HCT116 (cell line): ENCODE results near the gene SENP8. TPM values are rescaled to one million over a fixed set of nuclear protein-coding genes. Genes with fewer than 3 reads are reported as not detected.

ENCODE experiments used
- ATAC-seq: fragments of 200-7000 bp; cut with Tn5 transposase; 2 replicates; pipeline ENCODE4 v1.9.1; 2020; ENCODE audit warnings: mild to moderate bottlenecking, moderate library complexity
- BruUV-seq: library from RNA; stranded (reverse); fragments of 400-500 nt; replicated peaks from 2 replicates; lab custom pipeline; 2021; lab: Mats Ljungman, UMichigan
- CTCF ChIA-PET: fragments of 300-600 bp; sonication (Branson Sonifier 250); formaldehyde crosslinking; loops from one replicate; lab custom pipeline; 2021; ENCODE audit warnings: antibody characterized with exemption; lab: Charles Lee
- POLR2A ChIA-PET: fragments of 300-600, 350-600 bp; sonication (Branson Sonifier 250); formaldehyde crosslinking; loops from one replicate; lab custom pipeline; 2021; ENCODE audit warnings: antibody characterized with exemption; lab: Charles Lee
- RAD21 ChIA-PET, 2 experiments: fragments of 300-600 bp; sonication (Branson Sonifier 250); formaldehyde crosslinking; loops; one replicate each; lab custom pipeline; 2023; ENCODE audit warnings: low total read pairs in 2 of 2; ENCODE audit not compliant: uncharacterized antibody in 2 of 2, unreplicated experiment in 2 of 2, low non-redundant PET in 1 of 2; lab: Charles Lee
- DNase-seq: peaks from one replicate; pipeline ENCODE4 v3.0.0-alpha.2; 2010; ENCODE audit warnings: low read depth, low spot score
- H2AFZ ChIP-seq: fragments of 200-600 bp; shearing (Covaris generic), sonication (generic); 2 replicates; pipeline ENCODE4 v1.6.1; 2017; ENCODE audit warnings: low read depth, mixed run types, mixed read lengths, antibody characterized with exemption, low read length; ENCODE audit not compliant: poor library complexity, severe bottlenecking
- H3K27ac ChIP-seq: 2 replicates; pipeline ENCODE4 v1.5.1; 2012; ENCODE audit warnings: low read depth, low read length
- H3K27me3 ChIP-seq: fragments of 200-600 bp; sonication (generic); 2 replicates; pipeline ENCODE4 v1.6.1; 2016; ENCODE audit warnings: mixed run types, low read length, mixed read lengths; ENCODE audit not compliant: insufficient read depth
- H3K36me3 ChIP-seq, 2 experiments: fragments of 200-500 bp in 1 of 2; fragments of 200-600 bp in 1 of 2; sonication (Bioruptor generic) in 1 of 2; sonication (generic) in 1 of 2; 2 replicates each; pipeline versions ENCODE4 v1.5.1 to v1.6.1; 2014 to 2016; ENCODE audit warnings: low read length in 2 of 2, inconsistent platforms in 1 of 2, mixed read lengths in 1 of 2, mixed run types in 1 of 2; ENCODE audit not compliant: insufficient read depth in 2 of 2, control insufficient read depth in 1 of 2
- H3K4me1 ChIP-seq, 2 experiments: fragments of 200-600 bp in 1 of 2; sonication (generic) in 1 of 2; 2 replicates each; pipeline versions ENCODE4 v1.5.1 to v1.6.1; 2012 to 2017; ENCODE audit warnings: low read length in 2 of 2, inconsistent platforms in 1 of 2, mild to moderate bottlenecking in 1 of 2, mixed read lengths in 1 of 2, mixed run types in 1 of 2, moderate library complexity in 1 of 2; ENCODE audit not compliant: insufficient read depth in 2 of 2, control insufficient read depth in 1 of 2
- H3K4me2 ChIP-seq: fragments of 200-600 bp; sonication (generic); 2 replicates; pipeline ENCODE4 v1.6.1; 2017; ENCODE audit warnings: mixed run types, low read length, mixed read lengths
- H3K4me3 ChIP-seq, 2 experiments: fragments of 200-600 bp in 1 of 2; sonication (generic) in 1 of 2; replicated peaks in 1 of 2; 2 replicates each; pipeline ENCODE4 v1.5.1; 2011 to 2016; ENCODE audit warnings: low read length in 2 of 2, control low read depth in 1 of 2, low read depth in 1 of 2, mild to moderate bottlenecking in 1 of 2, mixed read lengths in 1 of 2, mixed run types in 1 of 2
- H3K79me2 ChIP-seq: fragments of 200-600 bp; sonication (generic); 2 replicates; pipeline ENCODE4 v1.6.1; 2017; ENCODE audit warnings: mild to moderate bottlenecking, mixed run types, low read length, moderate library complexity, mixed read lengths; ENCODE audit not compliant: insufficient read depth
- H3K9ac ChIP-seq: fragments of 200-600 bp; sonication (generic); 2 replicates; pipeline ENCODE4 v1.6.1; 2016; ENCODE audit warnings: low read length, mixed read lengths
- H3K9me2 ChIP-seq: fragments of 200-600 bp; sonication (generic), shearing (Covaris generic); 2 replicates; pipeline ENCODE4 v1.6.1; 2017; ENCODE audit warnings: mixed run types, mild to moderate bottlenecking, moderate library complexity; ENCODE audit not compliant: insufficient read depth
- H3K9me3 ChIP-seq, 2 experiments: fragments of 200-500 bp in 1 of 2; fragments of 200-600 bp in 1 of 2; sonication (Bioruptor generic) in 1 of 2; sonication (generic) in 1 of 2; 2 replicates each; pipeline ENCODE4 v1.6.1; 2014 to 2017; ENCODE audit warnings: low read length in 2 of 2, mixed read lengths in 2 of 2, inconsistent platforms in 1 of 2, low read depth in 1 of 2, mild to moderate bottlenecking in 1 of 2, mixed run types in 1 of 2, moderate library complexity in 1 of 2; ENCODE audit not compliant: control insufficient read depth in 1 of 2, insufficient read depth in 1 of 2
- H4K20me1 ChIP-seq: fragments of 200-600 bp; sonication (generic), shearing (Covaris generic); 2 replicates; pipeline ENCODE4 v1.6.1; 2017; ENCODE audit warnings: mixed run types, mild to moderate bottlenecking, moderate library complexity; ENCODE audit not compliant: insufficient read depth
- ATF3 ChIP-seq: IDR thresholded peaks from 2 replicates; pipeline ENCODE4 v1.6.1; 2012
- CBX3 ChIP-seq: IDR thresholded peaks from 2 replicates; pipeline ENCODE4 v1.6.1; 2012; ENCODE audit warnings: low read depth
- CEBPB ChIP-seq: IDR thresholded peaks from 2 replicates; pipeline ENCODE4 v1.6.1; 2012; ENCODE audit warnings: low read depth
- CTCF ChIP-seq, 3 experiments: fragments of 200-600 bp in 1 of 3; sonication (generic) in 1 of 3; IDR thresholded peaks in 2 of 3; conservative IDR thresholded peaks in 1 of 3; 2 replicates each; pipeline ENCODE4 v1.5.1; 2012 to 2017; ENCODE audit warnings: low read depth in 2 of 3, low read length in 2 of 3, antibody characterized with exemption in 1 of 3, borderline replicate concordance in 1 of 3, control low read depth in 1 of 3, mild to moderate bottlenecking in 1 of 3, mixed read lengths in 1 of 3, mixed run types in 1 of 3, moderate library complexity in 1 of 3; ENCODE audit not compliant: insufficient read depth in 1 of 3
- EGR1 ChIP-seq: IDR thresholded peaks from 2 replicates; pipeline ENCODE4 v1.6.1; 2012; ENCODE audit warnings: low read depth
- ELF1 ChIP-seq: IDR thresholded peaks from 2 replicates; pipeline ENCODE4 v1.6.1; 2012; ENCODE audit warnings: low read depth, borderline replicate concordance
- EZH2 ChIP-seq: fragments of 200-600 bp; sonication (generic); IDR thresholded peaks from 2 replicates; pipeline ENCODE4 v1.6.1; 2017; ENCODE audit warnings: antibody characterized with exemption, mixed run types
- EZH2phosphoT487 ChIP-seq: fragments of 200-600 bp; IDR thresholded peaks from 2 replicates; pipeline ENCODE4 v1.6.1; 2018; ENCODE audit warnings: antibody characterized with exemption, borderline replicate concordance
- FOSL1 ChIP-seq: IDR thresholded peaks from 2 replicates; pipeline ENCODE4 v1.6.1; 2012; ENCODE audit warnings: low read depth
- JUND ChIP-seq: IDR thresholded peaks from 2 replicates; pipeline ENCODE4 v1.6.1; 2012
- POLR2A ChIP-seq: IDR thresholded peaks from 2 replicates; pipeline ENCODE4 v1.7.0; 2011; ENCODE audit warnings: borderline replicate concordance; ENCODE audit not compliant: insufficient read depth, insufficient read length; ENCODE audit errors: extremely low read depth
- SIN3A ChIP-seq: IDR thresholded peaks from 2 replicates; pipeline ENCODE4 v1.6.1; 2012; ENCODE audit warnings: low read depth
- SP1 ChIP-seq: IDR thresholded peaks from 2 replicates; pipeline ENCODE4 v1.6.1; 2012; ENCODE audit warnings: low read depth
- TCF7L2 ChIP-seq: IDR thresholded peaks from 2 replicates; pipeline ENCODE4 v1.7.0; 2011; ENCODE audit warnings: borderline replicate concordance, inconsistent platforms; ENCODE audit not compliant: insufficient read depth, insufficient read length; ENCODE audit errors: extremely low read depth
- YY1 ChIP-seq: IDR thresholded peaks from 2 replicates; pipeline ENCODE4 v1.6.1; 2011; ENCODE audit warnings: low read length, low read depth, moderate library complexity, mild to moderate bottlenecking; ENCODE audit not compliant: insufficient replicate concordance; ENCODE audit errors: extremely low read depth
- ZBTB33 ChIP-seq: IDR thresholded peaks from 2 replicates; pipeline ENCODE4 v1.6.1; 2011; ENCODE audit warnings: mild to moderate bottlenecking, low read length, moderate library complexity; ENCODE audit not compliant: insufficient replicate concordance; ENCODE audit errors: extremely low read depth
- intact Hi-C: fragments of 100-400 bp; cut with micrococcal nuclease; formaldehyde crosslinking; loops from 2 replicates; pipeline ENCODE4 v1.10.0; 2022
- total RNA-seq: library from RNA; stranded (reverse); gene quantifications from one replicate; pipeline ENCODE4 v1.2.1, GENCODE V29; 2021; ENCODE audit not compliant: unreplicated experiment
- TF ChIP-seq, protein P1 (sequence below): IDR thresholded peaks from 2 replicates; pipeline ENCODE4 v1.6.1; 2012

SENP8 gene
- total RNA-seq, 1 experiment from 2014 or later, result 3.8 TPM

- no peak for DNase-seq
- Histone ChIP-seq H4K20me1 (no peaks in the 10 kb centered on the region), H3K9ac (no peak overlapping the region), H2AFZ (no peak overlapping the region), H3K4me3 (no peak overlapping the region), H3K4me2 (no peak overlapping the region), H3K27ac (no peak overlapping the region), H3K36me3 (no peaks in the 10 kb centered on the region), H3K4me1 (no peaks in the 10 kb centered on the region), H3K27me3 (no peaks in the 10 kb centered on the region), H3K79me2 (no peaks in the 10 kb centered on the region), H3K9me2 (no peaks in the 10 kb centered on the region), H3K9me3 (no peaks in the 10 kb centered on the region)
- POLR2A ChIA-PET, result no interaction called here
- TF ChIP-seq, protein P1, sequence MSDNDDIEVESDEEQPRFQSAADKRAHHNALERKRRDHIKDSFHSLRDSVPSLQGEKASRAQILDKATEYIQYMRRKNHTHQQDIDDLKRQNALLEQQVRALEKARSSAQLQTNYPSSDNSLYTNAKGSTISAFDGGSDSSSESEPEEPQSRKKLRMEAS, result no peak
- TF ChIP-seq POLR2A (no peak), CEBPB (no peak), CTCF (IDR thresholded peaks at IDR 0.05 in 2 of 3, conservative IDR thresholded peaks at IDR 0.05 in 1 of 3; ENCODE audit: borderline replicate concordance in 1 of 3, insufficient read depth in 1 of 3, low read depth in 2 of 3, low read length in 2 of 3) (no peak), CBX3 (no peak), YY1 (no peak), JUND (no peak), ZBTB33 (no peak), FOSL1 (no peak), EGR1 (no peak), SIN3A (no peak), SP1 (no peak), EZH2 (no peak), EZH2phosphoT487 (no peak), ELF1 (no peak), ATF3 (no peak), TCF7L2 (no peak)
- intact Hi-C loops, result no loop called here
- CTCF ChIA-PET, result no interaction called here
- no TSS peak for BruUV-seq
- RAD21 ChIA-PET, result no interaction called here
- no peak for ATAC-seq
Observed at GRCh38 chr15:72169236-72169920, 51.2 kb downstream of the SENP8 start.
